GM19043 (cell line): ENCODE measurements around the gene MRPL39.
"Not testable (repeated sequence)": the region's sequence is repeated elsewhere in the genome, so short reads cannot be mapped to it uniquely, and the experiment has no call there.

Experiments
- ATAC-seq: cut with Tn5 transposase; IDR thresholded peaks from one replicate; pipeline ENCODE4 v1.9.1; 2021; ENCODE audit warnings: low read depth; ENCODE audit not compliant: unreplicated experiment

The MRPL39 gene

GRCh38 chr21:25607151-25608043 is at the start of gene MRPL39:
MRPL39 (minus strand) TSS chr21:25607481; CDS start chr21:25607475, 6 bp downstream.
- peak; percentile 91 for ATAC-seq

- no peak for ATAC-seq
These were observed 49.1 kb upstream of the MRPL39 start for GRCh38 chr21:25656412-25656811.

DNA sequence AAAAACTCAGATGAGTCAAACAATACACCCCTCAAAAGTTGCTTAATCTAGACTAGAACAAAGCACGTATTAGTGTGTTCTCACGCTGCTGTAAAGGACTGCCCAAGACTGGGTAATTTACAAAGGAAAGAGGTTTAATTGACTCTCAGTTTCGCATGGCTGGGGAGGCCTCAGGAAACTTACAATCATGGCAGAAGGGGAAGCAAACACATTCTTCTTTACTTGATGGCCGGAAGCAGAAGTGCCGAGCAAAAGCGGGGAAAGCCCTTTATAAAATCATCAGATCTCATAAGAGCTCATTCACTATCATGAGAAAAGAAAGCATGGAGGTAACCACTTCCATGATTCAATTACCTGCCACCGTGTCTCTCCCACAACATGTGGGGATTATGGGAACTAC is 41.9 kb upstream of the MRPL39 start:
- ATAC-seq, result no peak

GRCh38 chr21:25647647-25648046 is 40.4 kb upstream of the MRPL39 start:
- no peak for ATAC-seq

DNA sequence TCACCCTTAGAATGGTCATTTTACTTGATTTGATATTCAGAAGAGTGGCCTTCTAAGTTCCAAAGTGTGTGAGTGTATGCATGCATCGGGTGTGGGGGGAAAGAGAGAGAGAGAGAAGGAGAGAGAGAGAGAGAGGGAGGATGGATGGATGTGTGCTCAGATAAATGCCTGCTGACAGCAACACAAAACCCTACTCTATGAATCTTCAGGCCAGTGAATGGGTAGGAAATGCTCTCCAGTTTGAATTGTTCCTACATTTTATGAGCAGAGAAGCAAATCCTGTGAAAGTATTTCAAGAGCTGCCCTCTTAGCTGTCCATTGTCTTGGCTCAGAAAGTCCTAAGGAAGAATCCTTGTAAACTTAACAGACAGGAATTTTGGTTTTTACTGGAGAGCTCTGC is 39.2 kb upstream of the MRPL39 start:
- no peak for ATAC-seq

DNA sequence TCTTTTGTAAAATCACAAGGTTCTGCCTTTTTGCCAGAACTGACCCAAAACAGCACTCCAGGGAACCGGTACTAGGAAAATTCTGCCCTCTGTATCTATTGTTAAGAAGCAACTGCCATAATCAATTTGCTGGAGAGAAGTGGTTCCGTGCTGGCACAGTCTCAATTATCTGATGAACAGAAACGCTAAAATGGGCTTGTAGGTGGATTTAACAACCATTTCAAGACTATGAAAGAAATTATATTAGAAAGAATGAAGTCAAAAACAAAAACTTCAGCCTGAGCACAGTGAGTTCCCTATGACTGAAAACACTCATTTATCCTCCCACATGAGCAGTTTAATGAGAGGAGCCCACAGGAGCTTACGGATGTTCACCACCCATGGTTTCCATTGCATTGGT is 36.2 kb upstream of the MRPL39 start:
- no peak for ATAC-seq

- no peak for ATAC-seq
These were observed 33.6 kb upstream of the MRPL39 start for GRCh38 chr21:25640943-25641292.

DNA sequence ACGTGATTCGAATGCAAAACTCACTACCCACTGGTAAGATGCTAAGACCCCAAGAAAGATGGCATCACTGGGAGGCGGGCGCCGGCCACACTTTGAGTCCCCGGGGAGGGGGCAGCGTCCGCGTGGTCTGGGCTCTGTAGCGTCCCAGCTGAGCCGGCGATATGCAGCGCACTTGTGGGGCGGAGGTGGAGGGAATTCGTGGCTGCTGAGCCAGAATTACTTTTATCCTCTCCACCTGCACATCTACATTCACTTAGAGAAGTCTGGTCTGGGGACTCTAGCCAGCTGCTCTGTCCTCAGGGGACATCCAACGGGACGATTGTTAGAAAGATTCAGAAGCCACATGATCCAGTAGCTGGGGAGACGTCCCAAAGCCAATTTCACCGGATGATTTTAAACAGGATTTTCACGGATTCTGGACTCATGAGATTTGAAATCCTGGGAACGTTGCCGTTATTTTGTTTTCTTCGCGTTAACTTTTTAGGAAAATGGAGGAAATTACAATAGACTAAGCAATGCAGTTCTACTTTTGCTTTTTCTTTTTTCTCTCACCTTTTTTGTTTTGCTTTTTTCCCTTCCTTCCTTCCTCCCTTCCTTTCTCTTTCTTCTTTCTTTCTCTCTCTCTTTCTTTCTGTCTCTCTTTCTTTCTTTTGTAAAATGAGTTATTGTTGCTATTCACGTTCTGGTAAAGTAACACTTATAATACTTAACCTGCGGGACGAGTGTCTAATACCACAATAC is 33.1 kb upstream of the MRPL39 start:
- peak; percentile 13 for ATAC-seq

- ATAC-seq, result peak; percentile 68
These were observed 32.4 kb upstream of the MRPL39 start for GRCh38 chr21:25639551-25640201.

DNA sequence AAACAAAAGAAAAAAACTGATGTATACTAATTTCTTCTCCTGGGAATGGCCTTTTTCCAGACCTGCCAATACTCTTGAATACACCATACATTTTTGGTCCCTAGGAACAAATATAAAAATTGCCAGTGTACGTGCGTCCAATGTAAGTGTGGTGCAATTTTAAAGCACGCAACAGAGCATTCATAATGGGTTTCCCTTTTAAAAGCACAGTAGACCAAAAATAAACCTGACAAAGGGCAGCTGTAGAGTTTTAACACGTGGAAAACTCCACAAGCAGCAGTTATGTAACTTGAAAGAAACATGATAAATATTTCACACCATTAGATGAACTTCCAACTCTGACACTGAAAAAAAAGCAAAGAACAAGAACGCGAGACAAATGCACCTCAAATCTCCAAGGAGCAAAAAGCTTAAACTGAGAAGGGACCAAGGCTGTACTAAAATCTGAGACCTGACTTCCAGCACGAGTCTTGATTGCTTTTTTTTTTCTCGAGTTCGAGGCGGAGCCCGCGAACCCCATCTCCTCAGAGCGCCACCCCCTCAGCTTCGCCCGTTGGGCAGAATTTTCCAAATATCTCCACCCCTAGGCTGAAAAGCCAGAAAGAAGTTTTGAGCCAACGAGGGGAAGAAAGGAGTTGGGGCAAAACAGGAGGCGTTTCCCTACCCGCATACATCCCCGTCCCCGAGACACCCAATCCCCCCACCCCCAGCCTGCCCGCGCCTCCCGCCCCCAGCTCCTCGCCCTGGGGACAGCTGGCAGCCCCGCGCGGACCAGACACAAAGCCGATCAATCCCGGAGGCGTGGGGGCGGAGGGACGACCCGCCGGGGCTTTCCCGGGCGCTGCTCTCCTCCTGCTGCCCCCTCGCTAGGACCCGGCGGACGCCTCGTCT is 31.6 kb upstream of the MRPL39 start, which contains the start of gene JAM2:
Gene JAM2, plus strand, starts transcription at position 599 of the 891 bp plus-strand sequence. CDS start 564 bp downstream, outside the sequence.
- ATAC-seq, result peak; percentile 26

GRCh38 chr21:25637851-25638659 is 30.8 kb upstream of the MRPL39 start:
- ATAC-seq, result no peak

DNA sequence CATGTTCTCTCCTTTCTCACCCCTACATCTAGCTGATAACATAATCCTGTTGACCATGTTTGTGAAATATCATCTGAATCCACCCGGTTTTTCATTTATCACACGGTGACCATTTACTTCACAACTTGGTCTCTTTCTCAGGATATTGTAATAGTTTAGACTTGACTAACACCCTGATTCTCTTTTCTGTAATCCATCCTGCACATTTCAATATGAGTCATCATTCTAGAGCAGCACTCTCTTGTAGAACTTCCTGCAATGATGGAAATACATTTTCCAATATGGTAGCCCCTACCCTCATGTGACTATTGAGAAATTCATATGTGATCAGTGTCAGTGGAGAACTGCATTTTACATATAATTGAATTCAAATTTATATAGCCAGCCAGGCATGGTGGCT is 29.4 kb upstream of the MRPL39 start:
- ATAC-seq, result no peak

DNA sequence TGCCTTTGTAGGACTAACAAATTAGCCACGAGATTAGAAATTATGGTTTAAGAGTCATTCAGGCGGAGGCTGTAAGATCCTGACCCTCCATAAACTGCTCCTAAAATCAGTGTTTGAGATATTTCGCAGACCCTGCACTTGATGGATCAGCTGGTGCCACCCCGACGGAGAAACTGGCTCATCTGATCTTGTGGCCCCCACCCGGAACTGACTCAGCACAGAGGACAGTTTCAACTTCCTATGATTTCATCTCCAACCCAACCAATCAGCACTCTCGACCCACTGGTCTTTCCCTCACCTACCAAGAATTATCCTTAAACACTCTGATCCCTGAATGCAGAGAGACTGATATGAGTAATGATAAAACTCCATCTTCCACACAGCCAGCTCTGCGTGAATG is 28.0 kb upstream of the MRPL39 start:
- no peak for ATAC-seq

- ATAC-seq, result no peak
These were observed 25.0 kb upstream of the MRPL39 start for GRCh38 chr21:25632296-25632695.

DNA sequence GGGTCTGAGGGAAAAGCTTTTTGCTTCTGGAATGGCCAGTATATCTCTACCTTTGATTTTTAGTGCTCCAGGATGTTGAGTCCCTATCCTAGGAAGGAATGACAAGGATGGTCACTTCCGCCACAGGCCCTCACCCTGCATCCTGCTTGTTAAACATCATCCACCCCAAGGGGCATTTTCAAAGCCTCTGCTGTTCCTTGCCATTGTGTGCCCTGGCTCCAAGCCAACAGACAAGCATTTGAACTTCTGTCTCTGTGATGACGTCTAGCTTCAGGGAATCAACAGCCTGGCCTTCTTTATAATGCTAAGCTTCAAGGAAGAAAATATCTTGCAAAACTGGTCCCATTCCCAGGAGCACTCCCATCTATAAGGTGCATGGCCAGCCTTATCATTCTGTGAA is 19.5 kb upstream of the MRPL39 start:
- no peak for ATAC-seq

DNA sequence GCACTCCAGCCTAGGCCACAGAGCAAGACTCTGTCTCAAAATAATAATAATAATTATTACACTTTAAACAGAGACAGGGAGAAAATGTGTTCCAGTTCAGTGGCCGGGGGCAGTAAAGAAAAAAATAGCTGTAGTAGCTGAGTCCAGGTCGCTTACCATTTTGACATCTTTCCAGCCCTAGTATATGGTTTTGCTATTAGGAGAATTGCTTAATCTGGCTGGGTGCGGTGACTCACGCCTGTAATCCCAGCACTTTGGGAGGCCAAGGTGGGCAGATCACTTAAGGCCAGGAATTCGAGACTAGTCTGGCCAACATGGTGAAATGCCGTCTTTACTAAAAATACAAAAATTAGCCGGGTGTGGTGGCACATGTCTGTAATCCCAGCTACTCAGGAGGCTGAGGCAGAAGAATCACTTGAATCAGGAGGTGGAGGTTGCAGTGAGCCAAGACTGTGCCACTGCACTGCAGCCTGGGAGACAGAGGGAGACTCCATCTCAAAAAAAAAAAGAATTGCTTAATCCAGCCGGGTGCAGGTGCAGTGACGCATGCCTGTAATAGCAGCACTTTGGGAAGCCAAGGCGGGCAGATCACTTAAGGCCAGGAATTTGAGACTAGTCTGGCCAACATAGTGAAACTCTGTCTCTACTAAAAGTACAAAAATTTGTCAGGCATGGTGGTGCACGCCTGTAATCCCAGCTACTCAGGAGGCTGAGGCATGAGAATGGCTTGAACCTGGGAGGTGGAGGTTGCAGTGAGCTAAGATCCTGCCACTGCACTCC is 18.7 kb upstream of the MRPL39 start:
- not testable (repeated sequence) for ATAC-seq

- no peak for ATAC-seq
These were observed 17.8 kb upstream of the MRPL39 start for GRCh38 chr21:25625036-25625435.

DNA sequence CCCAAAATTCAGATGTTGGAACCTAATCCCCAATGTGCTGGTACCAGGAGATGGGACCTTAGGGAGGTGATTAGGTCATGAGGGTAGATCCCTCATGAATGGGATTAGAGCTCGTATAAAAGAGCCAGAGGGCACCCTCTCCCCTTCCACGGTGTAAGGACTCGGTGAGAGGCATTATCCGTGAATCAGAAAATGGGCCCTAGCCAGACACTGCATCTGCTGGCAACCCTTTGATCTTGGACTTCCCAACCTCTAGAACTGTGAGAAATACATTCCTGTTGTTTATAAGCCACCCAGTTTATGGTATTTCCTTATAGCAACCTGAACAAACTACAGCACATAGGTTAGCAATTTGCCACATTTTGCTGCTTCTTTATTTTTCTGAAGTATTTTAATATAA is 17.2 kb upstream of the MRPL39 start:
- no peak for ATAC-seq

DNA sequence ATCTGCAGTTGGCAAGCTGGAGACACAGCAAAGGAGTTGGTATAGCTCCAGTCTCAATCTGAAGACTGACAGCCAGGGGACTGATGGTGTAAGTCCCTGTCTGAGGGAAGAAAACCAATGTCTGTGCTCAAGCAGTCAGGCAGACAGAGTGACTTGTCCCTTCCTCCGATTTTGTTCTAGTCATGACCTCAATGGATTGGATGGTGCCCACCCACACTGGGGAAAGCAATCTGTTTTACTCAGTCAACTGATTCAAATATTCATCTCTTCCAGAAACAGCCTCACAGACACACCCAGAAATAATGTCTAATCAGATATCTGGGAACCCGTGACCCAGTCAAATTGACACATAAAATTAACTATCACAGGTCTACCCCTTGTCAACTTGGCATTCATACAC is 11.9 kb upstream of the MRPL39 start:
- no peak for ATAC-seq
